Ovary (tissue), 3 donors: Measurements from ENCODE around the gene SCO2.

Source experiments
- CTCF ChIP-seq, 3 donors: fragments of 450-650 bp in 2 of 3; fragments of 200-600 bp in 1 of 3; IDR thresholded peaks; one replicate each; pipeline versions ENCODE4 v1.5.1 to v1.8.0; 2016 to 2022; ENCODE audit warnings: antibody characterized with exemption in 3 of 3, mild to moderate bottlenecking in 1 of 3
- EP300 ChIP-seq: sonication (generic); formaldehyde crosslinking; IDR thresholded peaks from one replicate; pipeline ENCODE4 v1.6.1; 2017; ENCODE audit warnings: antibody characterized with exemption
- POLR2A ChIP-seq: fragments of 450-650 bp; IDR thresholded peaks from one replicate; pipeline ENCODE4 v1.6.1; 2017; ENCODE audit warnings: antibody characterized with exemption, mild to moderate bottlenecking, moderate library complexity
- donor health status: DM: no; HTN: no; CAD: no.

- no peak for TF ChIP-seq CTCF (IDR thresholded peaks at IDR 0.05)
- no peak for TF ChIP-seq POLR2A
- no peak for TF ChIP-seq EP300
Measured at GRCh38 chr22:50502096-50502495, 23.3 kb downstream of the SCO2 start.
